Activated naive CD4-positive, alpha-beta T cell treated with anti-CD3 and anti-CD28 coated beads, Interleukin-2, amount 50 U/mL, for 72 hours (primary cell): ENCODE results near the gene ADAMTS7. TPM values are rescaled to one million over a fixed set of nuclear protein-coding genes. Genes with fewer than 3 reads are reported as not detected.
"Not testable (repeated sequence)": the region's sequence is repeated elsewhere in the genome, so short reads cannot be mapped to it uniquely, and the experiment has no call there.

Source experiments
- ATAC-seq, 2 donors: fragments of 150-1000 bp; cut with Tn5 transposase; 2 replicates each; pipeline ENCODE4 v1.10.0; 2021; ENCODE audit warnings: mild to moderate bottlenecking in 2 of 2, moderate library complexity in 2 of 2
- DNase-seq, 2 donors: peaks; one replicate each; pipeline ENCODE4 v3.0.0; 2021 to 2022; ENCODE audit warnings: low spot score in 2 of 2
- H3K27ac Mint-ChIP-seq, 2 donors: one replicate each; pipeline ENCODE4 v1.8.0; 2022; ENCODE audit warnings: mild to moderate bottlenecking in 2 of 2, mixed read lengths in 2 of 2
- H3K36me3 Mint-ChIP-seq, 2 donors: one replicate each; pipeline ENCODE4 v1.8.0; 2022; ENCODE audit warnings: mixed read lengths in 2 of 2
- H3K9me3 Mint-ChIP-seq, 2 donors: one replicate each; pipeline ENCODE4 v1.8.0; 2022; ENCODE audit warnings: mixed read lengths in 2 of 2
- total RNA-seq, 2 donors: library from RNA; stranded (reverse); gene quantifications; one replicate each; pipeline ENCODE4 v1.2.3, GENCODE V29; 2022

ADAMTS7 gene
- total RNA-seq, 2 donors from 2014 or later, result 1.4 to 4.3 TPM

- Mint-ChIP-seq H3K9me3 (no peaks in the 10 kb centered on the region), H3K27ac (no peak overlapping the region), H3K36me3 (no peaks in the 10 kb centered on the region)
- no peak for ATAC-seq
- DNase-seq, result no peak
Measured at GRCh38 chr15:78837131-78837530, 25.9 kb upstream of the ADAMTS7 start.

- no peaks in the 10 kb centered on the region for H3K9me3 Mint-ChIP-seq
- H3K27ac Mint-ChIP-seq, result no peak overlapping the region
- DNase-seq, result no peak
- H3K36me3 Mint-ChIP-seq, result peaks cover 0 to 4% of the 10 kb centered on the region in 2 donors
- no peak for ATAC-seq
Measured at GRCh38 chr15:78836333-78836732, 25.1 kb upstream of the ADAMTS7 start.

DNA sequence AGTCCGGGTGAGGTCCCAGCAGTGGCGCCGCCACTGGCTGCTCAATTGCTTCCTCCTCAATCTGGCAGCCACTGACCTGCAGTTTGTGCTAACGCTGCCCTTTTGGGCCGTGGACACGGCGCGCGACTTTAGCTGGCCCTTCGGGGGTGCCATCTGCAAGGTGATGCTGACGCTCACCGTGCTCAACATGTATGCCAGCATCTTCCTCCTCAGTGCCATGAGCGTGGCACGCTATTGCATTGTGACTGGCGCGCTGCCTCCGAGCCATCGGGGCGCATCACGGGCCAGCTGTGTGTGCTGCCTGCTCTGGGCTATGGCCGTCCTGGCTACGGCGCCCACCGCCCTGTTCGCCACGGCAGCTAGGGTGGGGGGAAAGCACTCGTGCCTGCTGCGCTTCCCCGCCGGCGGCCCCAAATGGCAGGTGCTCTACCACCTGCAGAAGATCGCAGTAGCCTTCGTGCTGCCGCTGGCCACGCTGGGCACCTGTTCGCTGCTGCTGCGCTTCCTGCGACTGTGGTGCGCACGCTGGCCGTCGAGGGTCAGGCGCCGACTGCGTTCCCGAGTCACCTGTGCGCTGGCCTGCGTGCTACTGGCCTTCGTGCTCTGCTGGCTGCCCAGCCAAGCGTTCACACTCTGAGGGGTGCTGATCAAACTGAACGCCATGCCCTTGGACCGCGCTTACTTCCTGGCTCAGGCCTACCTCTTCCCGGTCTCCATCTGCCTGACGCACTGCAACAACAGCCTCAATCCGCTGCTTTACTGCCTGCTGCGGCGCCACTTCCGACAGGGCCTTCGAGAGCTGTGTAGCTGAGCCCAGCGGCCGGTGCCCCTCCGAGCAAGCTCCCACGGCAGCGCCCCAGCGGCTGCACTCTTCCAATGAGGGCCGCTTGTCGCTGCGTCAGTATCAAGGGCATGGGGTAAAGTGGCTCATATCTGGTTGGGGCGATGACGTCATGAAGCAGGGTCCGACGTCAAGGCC, 20.3 kb upstream of the ADAMTS7 start:
- Mint-ChIP-seq H3K36me3 (peaks cover 0 to 4% of the 10 kb centered on the region in 2 donors), H3K27ac (no peak overlapping the region), H3K9me3 (no peaks in the 10 kb centered on the region)
- ATAC-seq, result no peak
- no peak for DNase-seq

- peak; percentile 40 to 70 for ATAC-seq
- Mint-ChIP-seq H3K27ac (peak overlapping the region in 1 of 2 donors; percentile 41), H3K36me3 (peaks cover 0 to 4% of the 10 kb centered on the region in 2 donors), H3K9me3 (no peaks in the 10 kb centered on the region)
- no peak for DNase-seq
Measured at GRCh38 chr15:78830514-78831228, 19.4 kb upstream of the ADAMTS7 start.

DNA sequence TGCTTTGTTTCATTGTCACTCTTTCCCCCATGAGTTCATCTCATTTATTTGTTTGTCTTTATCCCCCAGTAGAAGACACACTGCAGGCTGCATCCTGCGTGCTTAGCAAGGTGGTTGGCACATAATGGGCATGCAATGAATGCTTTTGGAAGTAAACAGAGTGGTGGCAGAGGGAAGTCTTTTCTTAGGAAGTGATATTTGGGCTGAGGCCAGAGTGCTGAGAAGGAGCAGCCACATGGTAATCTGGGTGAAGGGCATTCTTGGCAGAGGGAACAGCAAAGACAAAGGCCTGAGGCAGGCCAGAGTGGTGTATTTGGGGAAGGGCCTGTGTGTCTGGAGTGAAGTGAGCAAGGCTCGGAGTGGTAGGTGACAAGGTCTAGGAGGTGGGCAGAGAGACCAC, 17.7 kb upstream of the ADAMTS7 start:
- H3K27ac Mint-ChIP-seq, result no peak overlapping the region
- no peak for ATAC-seq
- H3K9me3 Mint-ChIP-seq, result no peaks in the 10 kb centered on the region
- no peak for DNase-seq
- peaks cover 0 to 4% of the 10 kb centered on the region in 2 donors for H3K36me3 Mint-ChIP-seq

DNA sequence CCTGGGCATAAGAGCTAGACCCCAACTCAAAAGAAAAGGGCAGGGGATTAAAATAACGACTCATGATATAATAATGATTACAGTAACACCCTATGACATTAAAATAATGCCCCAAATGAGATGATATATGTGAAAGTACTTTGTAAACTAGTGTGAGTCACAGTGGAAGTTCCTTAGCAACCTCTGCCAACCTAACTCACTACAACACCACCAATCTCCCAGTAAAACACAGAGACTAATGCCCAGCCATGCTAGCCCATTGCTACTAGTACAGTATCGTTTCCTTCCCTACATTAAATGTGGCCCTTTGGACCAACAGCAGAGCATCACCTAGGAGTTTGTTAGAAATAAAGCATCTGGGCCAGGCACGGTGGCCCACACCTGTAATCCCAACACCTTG, 11.2 kb upstream of the ADAMTS7 start:
- peak in 1 of 2 donors; percentile 43 for ATAC-seq
- H3K27ac Mint-ChIP-seq, result peak overlapping the region in 1 of 2 donors; percentile 33
- H3K9me3 Mint-ChIP-seq, result no peaks in the 10 kb centered on the region
- DNase-seq, result no peak
- no peaks in the 10 kb centered on the region for H3K36me3 Mint-ChIP-seq

GRCh38 chr15:78811825-78812183, 540 bp upstream of the ADAMTS7 start:
- Mint-ChIP-seq H3K36me3 (peaks cover 8 to 16% of the 10 kb centered on the region in 2 donors), H3K27ac (peak overlapping the region in 1 of 2 donors; percentile 26), H3K9me3 (no peaks in the 10 kb centered on the region)
- ATAC-seq (peak; percentile 24 to 28), DNase-seq (no peak)

DNA sequence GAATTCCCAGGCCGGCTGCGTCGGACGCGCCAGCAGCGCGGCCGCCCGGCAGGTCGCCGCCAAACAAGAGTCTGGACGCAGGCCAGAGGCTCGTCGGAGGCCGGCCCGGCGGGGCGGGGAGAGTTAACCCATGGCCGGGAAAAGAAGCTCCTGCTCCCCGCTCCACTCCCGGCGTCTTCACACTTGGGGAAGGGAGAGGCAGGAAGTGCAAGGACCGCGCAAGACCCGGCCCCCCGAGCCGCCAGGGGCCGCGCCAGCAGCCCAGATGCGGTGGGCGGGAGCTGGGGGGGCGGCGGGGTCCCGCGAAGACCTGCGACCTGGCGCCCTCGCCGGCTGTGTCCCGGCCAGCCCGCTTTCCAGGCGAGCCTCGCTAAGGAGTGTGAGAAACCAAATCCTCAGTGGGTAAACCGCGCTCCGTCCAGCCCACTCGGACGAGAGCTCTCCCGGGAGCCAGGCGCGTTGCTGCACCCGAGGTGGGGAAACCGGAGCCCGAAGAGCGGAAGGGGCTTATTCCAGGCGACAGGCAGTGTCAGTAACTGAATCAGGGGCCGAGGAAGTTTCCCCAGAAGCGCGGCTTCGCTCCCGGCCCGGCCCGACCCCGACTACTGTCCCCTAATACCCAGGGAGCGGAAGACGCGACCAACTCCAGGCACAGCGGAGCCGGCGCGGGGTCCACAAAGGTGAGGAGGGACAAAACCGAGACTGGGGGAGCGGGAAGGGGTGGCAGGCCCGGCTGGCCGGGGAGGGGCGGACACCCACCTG, 721 bp downstream of the ADAMTS7 start:
- DNase-seq (peak in 1 of 2 donors; percentile 16), ATAC-seq (peak; percentile 6 to 11)
- Mint-ChIP-seq H3K36me3 (peaks cover 8 to 16% of the 10 kb centered on the region in 2 donors), H3K27ac (no peak overlapping the region), H3K9me3 (no peaks in the 10 kb centered on the region)

- Mint-ChIP-seq H3K27ac (no peak overlapping the region), H3K36me3 (peaks cover 8 to 16% of the 10 kb centered on the region in 2 donors), H3K9me3 (no peaks in the 10 kb centered on the region)
- ATAC-seq, result no peak
- no peak for DNase-seq
Measured at GRCh38 chr15:78810003-78810361, 1.3 kb downstream of the ADAMTS7 start.

DNA sequence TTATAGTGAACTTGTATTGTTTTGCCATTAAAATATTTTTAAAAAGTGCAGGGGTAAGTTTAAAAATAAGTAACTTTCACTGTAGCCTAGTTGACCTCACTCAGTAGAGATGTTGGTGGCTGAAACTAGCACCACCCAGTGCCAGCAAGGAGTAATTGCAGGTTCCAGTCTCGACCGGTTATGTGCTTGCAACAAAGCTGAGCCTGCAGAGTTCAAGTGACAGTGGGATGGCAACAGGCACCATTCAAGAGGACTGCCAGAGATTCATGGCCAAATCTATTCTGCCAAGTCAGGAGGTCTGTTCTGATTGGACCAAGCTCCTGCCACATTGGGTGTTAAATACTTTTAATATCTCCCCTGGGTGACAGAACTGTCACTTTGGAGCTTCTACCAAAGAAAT, 2.7 kb downstream of the ADAMTS7 start:
- Mint-ChIP-seq H3K27ac (no peak overlapping the region), H3K36me3 (peaks cover 8 to 16% of the 10 kb centered on the region in 2 donors), H3K9me3 (no peaks in the 10 kb centered on the region)
- ATAC-seq (peak; percentile 57 to 61), DNase-seq (peak in 1 of 2 donors; percentile 35)

DNA sequence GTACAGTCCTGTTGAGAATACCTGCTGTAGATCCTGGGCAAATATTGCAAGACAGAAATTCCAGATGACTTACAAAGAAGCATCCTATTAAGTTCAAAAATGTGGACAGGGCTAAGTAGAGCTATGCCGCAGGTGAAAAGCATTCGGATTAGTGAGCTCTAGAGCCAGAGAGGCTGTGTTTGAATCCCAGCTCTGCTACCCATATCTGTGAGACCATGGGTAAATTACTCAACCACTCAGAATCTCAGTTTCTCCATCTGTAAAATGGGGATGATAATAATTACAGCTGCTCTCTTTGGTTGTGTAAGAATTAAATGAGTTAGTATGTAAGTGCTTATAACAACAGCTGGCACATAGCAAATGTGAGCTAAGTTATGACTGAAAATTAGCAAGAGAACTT, 3.9 kb downstream of the ADAMTS7 start:
- DNase-seq, result no peak

DNA sequence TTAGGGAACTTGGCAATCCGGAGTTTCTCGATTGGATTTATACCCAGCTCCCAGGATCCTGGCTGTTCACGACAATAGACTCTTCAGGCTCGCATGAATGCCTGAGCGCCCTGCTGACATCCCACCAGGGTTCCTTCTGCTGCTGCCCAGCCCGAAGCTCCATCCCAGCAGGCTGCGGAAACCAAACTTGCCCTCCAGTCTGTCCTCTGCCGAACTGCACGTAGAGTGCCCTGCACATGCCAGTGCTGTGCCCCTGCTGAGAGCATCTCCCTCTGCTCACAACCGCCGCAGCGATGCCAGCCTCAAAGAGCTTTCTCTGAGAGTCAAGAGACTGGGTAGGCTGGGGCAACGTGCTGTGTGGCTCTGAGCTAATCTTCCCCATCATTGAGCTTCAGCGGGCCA, 6.9 kb downstream of the ADAMTS7 start:
- no peaks in the 10 kb centered on the region for H3K36me3 Mint-ChIP-seq

More for the DNA sequence above, 3.9 kb downstream of the ADAMTS7 start:
- Mint-ChIP-seq H3K9me3 (no peaks in the 10 kb centered on the region), H3K27ac (no peak overlapping the region), H3K36me3 (peaks cover 8 to 12% of the 10 kb centered on the region in 2 donors)
- no peak for ATAC-seq

GRCh38 chr15:78800806-78801205, 10.5 kb downstream of the ADAMTS7 start:
- H3K9me3 Mint-ChIP-seq, result no peaks in the 10 kb centered on the region
- DNase-seq, result no peak
- no peak overlapping the region for H3K27ac Mint-ChIP-seq
- no peaks in the 10 kb centered on the region for H3K36me3 Mint-ChIP-seq
- ATAC-seq, result no peak

More for the DNA sequence above, 6.9 kb downstream of the ADAMTS7 start:
- H3K27ac Mint-ChIP-seq, result no peak overlapping the region
- H3K9me3 Mint-ChIP-seq, result no peaks in the 10 kb centered on the region
- DNase-seq, result no peak
- ATAC-seq, result no peak

DNA sequence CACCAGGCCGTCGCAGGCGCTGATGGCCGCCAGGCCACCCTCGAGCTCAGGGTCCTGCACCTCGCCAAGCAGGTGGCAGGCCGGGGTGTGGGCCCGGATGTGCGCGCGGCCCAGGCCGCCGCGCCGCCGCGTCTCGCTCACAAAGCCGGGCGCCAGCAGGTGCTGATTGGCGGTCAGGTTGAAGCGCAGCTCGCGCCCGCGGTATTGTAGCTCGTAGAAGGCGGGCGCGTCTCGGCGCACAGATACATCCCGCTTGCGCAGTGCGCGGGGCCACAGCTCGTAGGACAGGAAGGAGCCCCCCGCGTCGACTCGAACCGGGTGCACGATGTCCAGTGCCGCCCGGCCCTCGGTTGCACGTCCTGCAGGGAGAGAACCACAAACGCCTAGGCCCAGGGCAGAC, 11.1 kb downstream of the ADAMTS7 start:
- Mint-ChIP-seq H3K9me3 (no peaks in the 10 kb centered on the region), H3K27ac (no peak overlapping the region), H3K36me3 (no peaks in the 10 kb centered on the region)
- DNase-seq (no peak), ATAC-seq (no peak)

- not testable (repeated sequence) for DNase-seq, H3K27ac Mint-ChIP-seq, H3K36me3 Mint-ChIP-seq, ATAC-seq, H3K9me3 Mint-ChIP-seq
Measured at GRCh38 chr15:78799102-78799501, 12.2 kb downstream of the ADAMTS7 start.

- H3K36me3 Mint-ChIP-seq, DNase-seq, H3K27ac Mint-ChIP-seq, ATAC-seq, H3K9me3 Mint-ChIP-seq: not testable (repeated sequence)
Measured at GRCh38 chr15:78798355-78798754, 12.9 kb downstream of the ADAMTS7 start.

- ATAC-seq (no peak), DNase-seq (no peak)
- H3K9me3 Mint-ChIP-seq, result no peaks in the 10 kb centered on the region
- no peak overlapping the region for H3K27ac Mint-ChIP-seq
- H3K36me3 Mint-ChIP-seq, result no peaks in the 10 kb centered on the region
Measured at GRCh38 chr15:78797951-78798350, 13.3 kb downstream of the ADAMTS7 start.
